GM12873 (cell line): Measurements from ENCODE around the gene CACNA1G.

ENCODE experiments used
- TF ChIP-seq, protein P1 (sequence below): IDR thresholded peaks from 2 replicates; pipeline ENCODE4 v1.5.1; 2012; ENCODE audit warnings: low read depth, mild to moderate bottlenecking, moderate library complexity, low read length, control low read depth; ENCODE audit not compliant: insufficient read depth; ENCODE audit errors: missing control alignments

CACNA1G gene

DNA sequence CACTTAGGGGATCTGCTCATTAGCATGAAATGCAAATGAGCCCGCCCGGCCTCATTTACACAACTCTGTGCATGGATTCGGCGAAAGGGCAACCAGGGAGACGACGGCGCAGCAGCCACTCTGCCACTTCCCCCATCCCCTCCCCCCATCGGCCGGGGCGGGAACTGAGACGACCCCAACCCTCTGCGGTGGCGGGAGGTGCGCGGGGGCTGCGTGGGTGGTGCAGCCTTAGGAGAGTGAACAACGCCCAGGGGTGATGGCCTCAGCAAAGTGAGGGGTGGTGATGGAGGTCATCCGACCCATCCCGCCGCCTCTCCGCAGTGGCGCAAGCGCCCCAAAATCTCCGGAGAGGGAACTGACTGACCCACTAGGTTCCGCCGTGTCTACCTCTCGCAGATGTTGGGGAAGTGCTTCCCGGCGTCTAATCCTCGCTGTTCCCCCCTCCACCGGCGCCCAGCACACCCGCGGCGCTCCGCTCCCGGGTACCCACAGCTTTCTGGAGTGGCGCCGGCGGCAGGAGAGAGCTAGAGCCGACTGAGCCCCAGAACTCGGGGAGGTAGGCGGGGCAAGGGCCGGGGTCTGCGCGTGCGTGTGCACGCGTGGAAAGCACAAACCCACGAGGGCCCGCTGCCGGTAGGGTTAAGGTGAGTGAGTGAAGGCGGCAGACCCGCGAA, 1.4 kb upstream of the CACNA1G start:
- TF ChIP-seq, protein P1, sequence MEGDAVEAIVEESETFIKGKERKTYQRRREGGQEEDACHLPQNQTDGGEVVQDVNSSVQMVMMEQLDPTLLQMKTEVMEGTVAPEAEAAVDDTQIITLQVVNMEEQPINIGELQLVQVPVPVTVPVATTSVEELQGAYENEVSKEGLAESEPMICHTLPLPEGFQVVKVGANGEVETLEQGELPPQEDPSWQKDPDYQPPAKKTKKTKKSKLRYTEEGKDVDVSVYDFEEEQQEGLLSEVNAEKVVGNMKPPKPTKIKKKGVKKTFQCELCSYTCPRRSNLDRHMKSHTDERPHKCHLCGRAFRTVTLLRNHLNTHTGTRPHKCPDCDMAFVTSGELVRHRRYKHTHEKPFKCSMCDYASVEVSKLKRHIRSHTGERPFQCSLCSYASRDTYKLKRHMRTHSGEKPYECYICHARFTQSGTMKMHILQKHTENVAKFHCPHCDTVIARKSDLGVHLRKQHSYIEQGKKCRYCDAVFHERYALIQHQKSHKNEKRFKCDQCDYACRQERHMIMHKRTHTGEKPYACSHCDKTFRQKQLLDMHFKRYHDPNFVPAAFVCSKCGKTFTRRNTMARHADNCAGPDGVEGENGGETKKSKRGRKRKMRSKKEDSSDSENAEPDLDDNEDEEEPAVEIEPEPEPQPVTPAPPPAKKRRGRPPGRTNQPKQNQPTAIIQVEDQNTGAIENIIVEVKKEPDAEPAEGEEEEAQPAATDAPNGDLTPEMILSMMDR, result no peak

DNA sequence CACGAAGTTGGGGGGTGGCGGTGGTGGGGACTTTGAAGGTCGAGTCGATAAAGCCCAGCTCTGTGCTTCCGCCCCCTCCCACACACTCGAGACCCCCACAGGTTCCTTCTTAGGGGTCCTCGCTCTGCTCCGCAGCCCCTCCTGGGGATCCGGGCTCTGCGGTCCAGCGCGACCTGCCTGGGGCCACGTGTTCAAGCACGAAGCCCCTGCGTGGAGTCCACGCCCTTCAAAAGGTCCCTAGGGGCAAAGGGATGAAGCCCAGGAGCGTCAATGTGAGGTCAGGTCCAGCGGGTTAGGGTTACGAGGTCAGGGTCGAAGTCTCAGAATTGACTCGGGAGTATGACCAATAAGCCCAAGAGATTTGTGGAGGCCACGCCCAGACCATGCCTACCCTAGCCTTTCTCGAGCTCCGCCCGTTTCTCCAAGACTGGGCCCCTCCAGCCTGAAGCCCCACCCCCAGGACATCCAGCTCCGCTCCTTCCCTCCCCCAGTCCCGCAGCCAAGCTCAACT, 786 bp upstream of the CACNA1G start:
- TF ChIP-seq, protein P1, result no peak

DNA sequence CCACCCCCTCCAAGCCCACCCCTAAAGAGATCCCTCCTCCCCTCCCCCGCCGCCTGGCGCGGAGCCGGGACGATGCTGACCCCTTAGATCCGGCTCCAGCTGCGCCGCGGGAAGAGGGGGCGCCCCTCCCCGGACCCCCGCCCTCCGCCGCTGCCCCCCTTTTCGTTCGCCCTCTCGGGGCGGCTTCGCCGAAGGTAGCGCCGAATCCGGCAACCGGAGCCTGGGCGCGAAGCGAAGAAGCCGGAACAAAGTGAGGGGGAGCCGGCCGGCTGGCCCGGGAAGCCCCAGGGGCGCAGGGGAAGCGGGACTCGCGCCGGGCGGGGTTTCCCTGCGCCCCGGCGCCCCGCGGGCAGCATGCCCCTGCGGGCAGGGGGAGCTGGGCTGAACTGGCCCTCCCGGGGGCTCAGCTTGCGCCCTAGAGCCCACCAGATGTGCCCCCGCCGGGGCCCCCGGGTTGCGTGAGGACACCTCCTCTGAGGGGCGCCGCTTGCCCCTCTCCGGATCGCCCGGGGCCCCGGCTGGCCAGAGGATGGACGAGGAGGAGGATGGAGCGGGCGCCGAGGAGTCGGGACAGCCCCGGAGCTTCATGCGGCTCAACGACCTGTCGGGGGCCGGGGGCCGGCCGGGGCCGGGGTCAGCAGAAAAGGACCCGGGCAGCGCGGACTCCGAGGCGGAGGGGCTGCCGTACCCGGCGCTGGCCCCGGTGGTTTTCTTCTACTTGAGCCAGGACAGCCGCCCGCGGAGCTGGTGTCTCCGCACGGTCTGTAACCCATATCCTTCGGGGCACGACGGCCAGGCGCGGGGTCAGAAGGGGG, 623 bp downstream of the CACNA1G start:
- TF ChIP-seq, protein P1, result no peak

DNA sequence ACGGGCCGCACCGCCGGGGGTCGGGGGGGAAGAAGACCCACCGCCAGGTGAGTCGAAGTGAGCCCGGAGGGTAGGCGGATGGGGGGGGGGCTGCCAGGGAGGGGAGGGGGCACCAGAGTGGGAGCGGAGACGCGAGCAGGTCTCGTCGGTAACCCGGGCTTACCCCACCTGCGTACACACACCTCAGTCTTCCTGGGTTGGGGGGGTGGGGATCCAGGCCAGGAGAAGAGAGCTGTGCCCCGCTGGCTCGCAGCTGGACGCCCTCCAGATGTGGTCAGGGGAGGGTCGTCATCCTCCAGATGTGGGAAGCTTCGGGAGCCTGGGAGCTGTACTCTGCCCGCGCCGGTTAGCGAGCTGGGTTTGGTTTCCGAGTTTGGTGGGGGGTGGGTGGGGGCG, 1.2 kb downstream of the CACNA1G start:
- TF ChIP-seq, protein P1, result no peak

DNA sequence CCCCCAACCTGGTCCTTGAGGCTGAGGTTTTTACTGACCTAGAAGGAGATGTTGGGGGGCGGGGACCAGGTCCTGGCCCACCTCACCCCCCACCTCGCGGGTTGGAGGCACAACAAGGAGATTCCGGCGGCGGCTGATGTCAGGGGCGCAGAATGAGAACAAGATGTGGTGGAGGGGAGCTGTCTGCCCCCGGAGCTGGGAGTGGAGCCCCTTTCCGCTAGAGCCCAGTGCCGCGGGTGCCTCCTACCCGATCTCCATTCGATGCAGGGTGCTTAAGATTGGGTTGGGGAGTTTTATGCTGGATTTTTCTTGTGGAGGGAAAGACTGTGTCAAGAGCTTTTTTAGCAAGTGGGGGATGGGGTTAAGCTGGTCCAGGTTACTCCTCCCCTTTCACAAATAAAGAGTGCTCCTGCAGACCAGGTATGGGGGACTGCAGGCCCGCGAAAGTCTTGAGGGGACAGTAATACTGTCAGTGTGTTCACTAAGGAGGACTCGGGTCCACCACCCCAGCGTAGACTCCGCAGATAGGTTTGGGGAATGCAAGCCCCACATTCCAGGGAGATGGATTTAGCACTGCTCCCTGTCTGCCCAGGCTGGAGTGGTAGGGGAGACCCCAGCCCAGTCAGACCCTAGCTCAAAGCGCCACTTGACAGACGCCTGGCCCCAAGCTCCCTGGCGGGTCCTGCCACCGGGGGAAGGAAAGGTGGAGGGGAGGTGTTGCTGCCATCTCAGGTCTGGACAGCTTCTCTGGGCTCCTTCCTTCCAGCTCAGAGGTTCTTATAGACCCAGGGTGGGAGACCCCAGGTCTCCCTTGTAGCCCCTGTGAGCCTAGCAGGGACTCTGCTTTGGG, 2.0 kb downstream of the CACNA1G start:
- TF ChIP-seq, protein P1, result no peak

DNA sequence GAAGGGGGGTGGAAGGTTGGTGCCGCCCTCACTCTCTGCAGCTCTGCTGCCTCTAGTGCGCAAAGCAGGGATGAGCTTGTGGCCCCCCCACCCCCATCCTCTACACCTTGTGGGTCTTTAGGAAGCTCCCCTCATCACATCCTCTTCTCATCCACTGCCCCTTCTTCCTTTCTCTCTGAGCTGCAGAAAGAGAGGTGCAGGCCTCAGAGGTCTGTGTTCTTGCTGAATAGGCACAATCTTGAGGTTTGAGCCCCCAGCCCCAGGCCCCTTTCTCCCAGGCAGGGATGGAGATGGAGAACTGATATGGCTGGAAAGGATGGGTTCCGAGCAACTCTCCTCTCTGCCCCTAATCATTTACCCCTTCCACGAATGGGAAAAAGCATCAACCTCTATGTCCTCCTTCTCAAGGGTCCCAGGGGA, 2.6 kb downstream of the CACNA1G start:
- TF ChIP-seq, protein P1, result no peak

DNA sequence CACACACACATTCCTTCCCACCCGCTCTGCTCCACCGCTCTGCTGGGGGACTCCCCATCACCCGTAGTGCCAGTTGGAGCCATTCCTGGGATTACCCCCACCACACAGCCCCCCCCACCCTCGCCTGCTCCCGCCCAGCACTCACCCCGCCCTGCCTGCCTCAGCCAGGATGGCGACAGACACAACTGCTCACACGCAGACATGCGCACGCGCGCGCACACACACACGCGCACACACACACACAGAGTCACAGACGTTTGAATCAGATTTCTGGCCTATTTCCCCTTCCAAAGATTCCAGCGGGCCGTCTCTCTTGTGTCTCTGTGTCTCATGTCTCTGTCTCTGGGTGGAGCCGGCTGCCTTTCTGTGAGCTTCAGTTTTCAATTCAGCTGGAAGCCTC, 4.4 kb downstream of the CACNA1G start:
- TF ChIP-seq, protein P1, result no peak
